ENCODE data around the gene HMOX2. TPM values are rescaled to one million over a fixed set of nuclear protein-coding genes. Genes with fewer than 3 reads are reported as not detected.

The HMOX2 gene
- total RNA-seq, 4 donors from 2014 or later, result 21.7 to 30.0 (median 28.4) TPM

- no peaks in the 10 kb centered on the region for H3K4me1 ChIP-seq
- H3K4me3 ChIP-seq, result no peak overlapping the region
- peaks cover 0 to 21% of the 10 kb centered on the region in 2 donors for H3K36me3 ChIP-seq
- H3K27me3 ChIP-seq, result no peaks in the 10 kb centered on the region
- ATAC-seq (no peak), DNase-seq (no peak)
- intact Hi-C loops (cut with DNase I; ENCODE audit: low total_unique reads) (no loop called here), in situ Hi-C loops (cut with MboI; ENCODE audit: low sequenced_read_pairs in 4 of 4) (no loop called here)
- no peak for TF ChIP-seq POLR2A (IDR thresholded peaks at IDR 0.05)
- TF ChIP-seq, protein P1, sequence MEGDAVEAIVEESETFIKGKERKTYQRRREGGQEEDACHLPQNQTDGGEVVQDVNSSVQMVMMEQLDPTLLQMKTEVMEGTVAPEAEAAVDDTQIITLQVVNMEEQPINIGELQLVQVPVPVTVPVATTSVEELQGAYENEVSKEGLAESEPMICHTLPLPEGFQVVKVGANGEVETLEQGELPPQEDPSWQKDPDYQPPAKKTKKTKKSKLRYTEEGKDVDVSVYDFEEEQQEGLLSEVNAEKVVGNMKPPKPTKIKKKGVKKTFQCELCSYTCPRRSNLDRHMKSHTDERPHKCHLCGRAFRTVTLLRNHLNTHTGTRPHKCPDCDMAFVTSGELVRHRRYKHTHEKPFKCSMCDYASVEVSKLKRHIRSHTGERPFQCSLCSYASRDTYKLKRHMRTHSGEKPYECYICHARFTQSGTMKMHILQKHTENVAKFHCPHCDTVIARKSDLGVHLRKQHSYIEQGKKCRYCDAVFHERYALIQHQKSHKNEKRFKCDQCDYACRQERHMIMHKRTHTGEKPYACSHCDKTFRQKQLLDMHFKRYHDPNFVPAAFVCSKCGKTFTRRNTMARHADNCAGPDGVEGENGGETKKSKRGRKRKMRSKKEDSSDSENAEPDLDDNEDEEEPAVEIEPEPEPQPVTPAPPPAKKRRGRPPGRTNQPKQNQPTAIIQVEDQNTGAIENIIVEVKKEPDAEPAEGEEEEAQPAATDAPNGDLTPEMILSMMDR (IDR thresholded peaks at IDR 0.05 in 4 of 5, conservative IDR thresholded peaks at IDR 0.05 in 1 of 5), result no peak
- H3K27ac ChIP-seq, result no peak overlapping the region
- H3K9me3 ChIP-seq, result no peaks in the 10 kb centered on the region
These were observed 14.7 kb upstream of the HMOX2 start for GRCh38 chr16:4461250-4462085.

DNA sequence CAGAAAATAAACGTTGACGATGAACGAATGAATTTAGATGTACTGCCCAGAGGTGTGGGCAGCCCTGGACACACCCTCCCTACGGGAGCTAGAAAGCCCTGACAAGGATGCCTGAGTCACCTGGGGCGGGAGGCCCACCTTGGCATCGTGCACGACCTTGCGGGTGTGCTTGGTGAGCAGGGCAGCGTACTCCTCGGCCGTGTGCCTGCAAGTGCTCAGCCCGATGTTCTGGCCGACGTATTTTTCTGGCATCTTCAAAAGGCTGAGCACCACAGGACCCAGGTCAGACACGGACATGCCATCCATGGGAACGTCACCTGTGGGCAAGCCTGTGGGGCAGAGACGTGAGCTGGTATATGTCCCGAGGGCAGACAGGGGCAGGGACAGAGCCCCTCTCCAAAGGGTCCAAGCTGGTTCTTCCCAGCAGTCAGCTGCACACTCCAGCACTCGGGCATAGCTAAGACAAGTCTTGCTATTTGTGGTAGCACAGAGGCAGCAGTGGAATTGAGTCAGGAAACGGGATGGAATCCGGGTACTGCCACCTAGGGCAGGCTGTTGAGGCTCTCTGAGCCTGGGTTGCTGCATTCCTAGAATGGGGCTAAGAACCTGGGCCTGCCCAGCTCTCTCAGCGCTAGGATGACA lies 12.6 kb upstream of the HMOX2 start:
- H3K9me3 ChIP-seq, result no peaks in the 10 kb centered on the region
- DNase-seq (no peak), ATAC-seq (no peak)
- no peak overlapping the region for H3K27ac ChIP-seq
- TF ChIP-seq, protein P1 (IDR thresholded peaks at IDR 0.05 in 4 of 5, conservative IDR thresholded peaks at IDR 0.05 in 1 of 5), result no peak
- no peaks in the 10 kb centered on the region for H3K27me3 ChIP-seq
- intact Hi-C loops (cut with DNase I; ENCODE audit: low total_unique reads) (no loop called here), in situ Hi-C loops (cut with MboI; ENCODE audit: low sequenced_read_pairs in 4 of 4) (no loop called here)
- peaks cover 0 to 1% of the 10 kb centered on the region in 2 donors for H3K36me3 ChIP-seq
- no peak overlapping the region for H3K4me3 ChIP-seq
- no peaks in the 10 kb centered on the region for H3K4me1 ChIP-seq

GRCh38 chr16:4465977-4466779 lies 10.0 kb upstream of the HMOX2 start:
- no peaks in the 10 kb centered on the region for H3K27me3 ChIP-seq
- no peaks in the 10 kb centered on the region for H3K36me3 ChIP-seq
- no peaks in the 10 kb centered on the region for H3K9me3 ChIP-seq
- no peak overlapping the region for H3K27ac ChIP-seq
- intact Hi-C loops (cut with DNase I; ENCODE audit: low total_unique reads), result no loop called here
- DNase-seq (no peak), ATAC-seq (no peak)
- no peak overlapping the region for H3K4me3 ChIP-seq
- H3K4me1 ChIP-seq, result no peaks in the 10 kb centered on the region
- in situ Hi-C loops (cut with MboI; ENCODE audit: low sequenced_read_pairs in 4 of 4), result no loop called here
- TF ChIP-seq, protein P1 (IDR thresholded peaks at IDR 0.05 in 4 of 5, conservative IDR thresholded peaks at IDR 0.05 in 1 of 5), result no peak
- TF ChIP-seq POLR2A (IDR thresholded peaks at IDR 0.05), result no peak

DNA sequence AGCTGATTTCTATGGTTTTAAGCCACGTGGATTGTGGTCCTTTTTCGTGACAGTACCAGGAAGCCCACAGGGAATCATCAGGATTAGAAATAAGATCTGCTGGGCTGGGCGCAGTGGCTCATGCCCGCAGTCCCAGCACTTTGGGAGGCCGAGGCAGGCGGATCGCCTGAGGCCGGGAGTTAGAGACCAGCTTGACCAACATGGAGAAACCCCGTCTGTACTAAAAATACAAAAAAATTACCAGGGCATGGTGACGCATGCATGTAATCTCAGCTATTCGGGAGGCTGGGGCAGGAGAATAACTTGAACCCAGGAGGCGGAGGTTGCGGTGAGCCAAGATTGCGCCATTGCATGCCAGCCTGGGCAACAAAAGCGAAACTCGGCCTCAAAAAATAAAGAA lies 8.3 kb upstream of the HMOX2 start:
- no peak overlapping the region for H3K4me3 ChIP-seq
- H3K4me1 ChIP-seq, result no peaks in the 10 kb centered on the region
- in situ Hi-C loops (cut with MboI; ENCODE audit: low sequenced_read_pairs in 4 of 4) (no loop called here), intact Hi-C loops (cut with DNase I; ENCODE audit: low total_unique reads) (no loop called here)
- H3K36me3 ChIP-seq, result no peaks in the 10 kb centered on the region
- no peak overlapping the region for H3K27ac ChIP-seq
- no peak for ATAC-seq
- H3K27me3 ChIP-seq, result no peaks in the 10 kb centered on the region
- TF ChIP-seq, protein P1 (IDR thresholded peaks at IDR 0.05 in 4 of 5, conservative IDR thresholded peaks at IDR 0.05 in 1 of 5), result no peak
- no peak for TF ChIP-seq POLR2A (IDR thresholded peaks at IDR 0.05)
- DNase-seq, result no peak
- no peaks in the 10 kb centered on the region for H3K9me3 ChIP-seq
